GM12892 (cell line): ENCODE measurements around the gene COLEC12.

Source experiments
- POLR2A ChIP-seq: IDR thresholded peaks from 2 replicates; pipeline ENCODE4 v1.6.1; 2011; ENCODE audit warnings: low read depth, low read length, control low read depth
- POLR2AphosphoS5 ChIP-seq: IDR thresholded peaks from 2 replicates; pipeline ENCODE4 v1.6.1; 2011; ENCODE audit warnings: low read depth, low read length, control low read depth
- TAF1 ChIP-seq: IDR thresholded peaks from 2 replicates; pipeline ENCODE4 v1.6.1; 2011; ENCODE audit warnings: low read depth, mild to moderate bottlenecking, control low read depth, low read length, borderline replicate concordance

GRCh38 chr18:438571-438970, 61.9 kb downstream of the COLEC12 start:
- TF ChIP-seq POLR2A: no peak
- no peak for TF ChIP-seq POLR2AphosphoS5
- TF ChIP-seq TAF1: no peak
